HEK293 (cell line): Measurements from ENCODE around the gene TPP1.

Experiments used
- FEZF1 ChIP-seq: fragments of 450-650 bp; formaldehyde crosslinking; IDR thresholded peaks from 2 replicates; pipeline ENCODE4 v1.5.1; 2016; ENCODE audit warnings: missing biosample characterization, missing genetic modification characterization
- GLI4 ChIP-seq: fragments of 450-650 bp; formaldehyde crosslinking; IDR thresholded peaks from 2 replicates; pipeline ENCODE4 v1.5.1; 2016; ENCODE audit warnings: missing biosample characterization, missing genetic modification characterization
- HOXC10 ChIP-seq: sonication (generic); formaldehyde crosslinking; IDR thresholded peaks from 2 replicates; pipeline ENCODE4 v1.8.1; 2023; ENCODE audit warnings: mild to moderate bottlenecking, missing genetic modification reagents
- MEIS1 ChIP-seq: sonication (generic); formaldehyde crosslinking; IDR thresholded peaks from 2 replicates; pipeline ENCODE4 v1.8.1; 2022; ENCODE audit warnings: missing genetic modification reagents, mild to moderate bottlenecking, borderline replicate concordance
- YY1 ChIP-seq: fragments of 450-650 bp; formaldehyde crosslinking; IDR thresholded peaks from 2 replicates; pipeline ENCODE4 v1.5.1; 2018; ENCODE audit warnings: missing biosample characterization, missing genetic modification characterization
- ZNF324 ChIP-seq: fragments of 450-650 bp; formaldehyde crosslinking; IDR thresholded peaks from 2 replicates; pipeline ENCODE4 v1.5.1; 2016; ENCODE audit warnings: missing biosample characterization, missing genetic modification characterization
- ZNF433 ChIP-seq: fragments of 450-650 bp; formaldehyde crosslinking; IDR thresholded peaks from 2 replicates; pipeline ENCODE4 v1.5.1; 2016; ENCODE audit warnings: missing biosample characterization, missing genetic modification characterization, low read depth
- ZNF529 ChIP-seq: fragments of 450-650 bp; formaldehyde crosslinking; IDR thresholded peaks from 2 replicates; pipeline ENCODE4 v1.5.1; 2017; ENCODE audit warnings: missing genetic modification characterization, missing biosample characterization; ENCODE audit not compliant: insufficient replicate concordance
- ZNF549 ChIP-seq: fragments of 450-650 bp; IDR thresholded peaks from 2 replicates; pipeline ENCODE4 v1.5.1; 2018; ENCODE audit warnings: missing biosample characterization, missing genetic modification characterization, mild to moderate bottlenecking, inconsistent platforms, moderate library complexity
- TF ChIP-seq, protein P1 (sequence below): fragments of 450-650 bp; formaldehyde crosslinking; IDR thresholded peaks from 2 replicates; pipeline ENCODE4 v1.5.1; 2016; ENCODE audit warnings: missing biosample characterization, missing genetic modification characterization
- TF ChIP-seq, protein P2 (sequence below): fragments of 450-650 bp; formaldehyde crosslinking; IDR thresholded peaks from 2 replicates; pipeline ENCODE4 v1.5.1; 2016; ENCODE audit warnings: missing biosample characterization, missing genetic modification characterization
- TF ChIP-seq, protein P3 (sequence below): fragments of 450-650 bp; formaldehyde crosslinking; IDR thresholded peaks from 2 replicates; pipeline ENCODE4 v1.5.1; 2016; ENCODE audit warnings: missing biosample characterization, missing genetic modification characterization, low read depth

DNA sequence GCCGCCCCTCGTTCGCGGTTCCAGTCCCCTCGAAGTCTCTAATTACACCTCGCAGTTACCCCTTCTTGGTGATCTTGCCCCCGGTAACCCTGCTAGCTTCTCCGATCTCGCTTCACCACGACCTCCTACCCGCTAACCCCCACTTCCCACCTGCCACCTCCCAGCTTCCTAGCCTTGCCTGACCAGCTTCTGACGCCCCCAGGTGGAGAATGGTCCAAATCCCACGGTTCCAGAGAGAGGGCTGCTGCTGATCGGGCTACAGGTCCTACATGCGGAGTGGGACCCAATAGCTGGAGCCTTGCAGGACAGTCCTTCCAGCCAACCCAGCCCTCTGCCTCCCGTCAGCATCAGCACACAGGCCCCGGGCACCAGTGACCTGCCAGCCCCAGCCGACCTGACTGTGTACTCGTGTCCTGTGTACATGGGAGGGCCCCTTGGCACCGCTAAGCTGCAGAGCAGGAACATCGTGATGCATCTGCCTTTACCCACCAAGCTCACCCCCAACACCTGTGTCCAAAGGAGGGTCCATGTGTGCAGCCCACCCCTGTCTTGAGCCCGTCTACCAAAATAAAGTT, 47.7 kb downstream of the TPP1 start:
- TF ChIP-seq, protein P1, sequence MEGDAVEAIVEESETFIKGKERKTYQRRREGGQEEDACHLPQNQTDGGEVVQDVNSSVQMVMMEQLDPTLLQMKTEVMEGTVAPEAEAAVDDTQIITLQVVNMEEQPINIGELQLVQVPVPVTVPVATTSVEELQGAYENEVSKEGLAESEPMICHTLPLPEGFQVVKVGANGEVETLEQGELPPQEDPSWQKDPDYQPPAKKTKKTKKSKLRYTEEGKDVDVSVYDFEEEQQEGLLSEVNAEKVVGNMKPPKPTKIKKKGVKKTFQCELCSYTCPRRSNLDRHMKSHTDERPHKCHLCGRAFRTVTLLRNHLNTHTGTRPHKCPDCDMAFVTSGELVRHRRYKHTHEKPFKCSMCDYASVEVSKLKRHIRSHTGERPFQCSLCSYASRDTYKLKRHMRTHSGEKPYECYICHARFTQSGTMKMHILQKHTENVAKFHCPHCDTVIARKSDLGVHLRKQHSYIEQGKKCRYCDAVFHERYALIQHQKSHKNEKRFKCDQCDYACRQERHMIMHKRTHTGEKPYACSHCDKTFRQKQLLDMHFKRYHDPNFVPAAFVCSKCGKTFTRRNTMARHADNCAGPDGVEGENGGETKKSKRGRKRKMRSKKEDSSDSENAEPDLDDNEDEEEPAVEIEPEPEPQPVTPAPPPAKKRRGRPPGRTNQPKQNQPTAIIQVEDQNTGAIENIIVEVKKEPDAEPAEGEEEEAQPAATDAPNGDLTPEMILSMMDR (tag by site-specific recombination): no peak
- TF ChIP-seq HOXC10 (CRISPR knock-in tag) (no peak), ZNF433 (no peak), MEIS1 (no peak), ZNF549 (tag by site-specific recombination) (no peak), FEZF1 (tag by site-specific recombination) (no peak), YY1 (tag by site-specific recombination) (no peak), GLI4 (no peak), ZNF529 (tag by site-specific recombination) (no peak), ZNF324 (tag by site-specific recombination) (no peak)
- TF ChIP-seq, protein P2, sequence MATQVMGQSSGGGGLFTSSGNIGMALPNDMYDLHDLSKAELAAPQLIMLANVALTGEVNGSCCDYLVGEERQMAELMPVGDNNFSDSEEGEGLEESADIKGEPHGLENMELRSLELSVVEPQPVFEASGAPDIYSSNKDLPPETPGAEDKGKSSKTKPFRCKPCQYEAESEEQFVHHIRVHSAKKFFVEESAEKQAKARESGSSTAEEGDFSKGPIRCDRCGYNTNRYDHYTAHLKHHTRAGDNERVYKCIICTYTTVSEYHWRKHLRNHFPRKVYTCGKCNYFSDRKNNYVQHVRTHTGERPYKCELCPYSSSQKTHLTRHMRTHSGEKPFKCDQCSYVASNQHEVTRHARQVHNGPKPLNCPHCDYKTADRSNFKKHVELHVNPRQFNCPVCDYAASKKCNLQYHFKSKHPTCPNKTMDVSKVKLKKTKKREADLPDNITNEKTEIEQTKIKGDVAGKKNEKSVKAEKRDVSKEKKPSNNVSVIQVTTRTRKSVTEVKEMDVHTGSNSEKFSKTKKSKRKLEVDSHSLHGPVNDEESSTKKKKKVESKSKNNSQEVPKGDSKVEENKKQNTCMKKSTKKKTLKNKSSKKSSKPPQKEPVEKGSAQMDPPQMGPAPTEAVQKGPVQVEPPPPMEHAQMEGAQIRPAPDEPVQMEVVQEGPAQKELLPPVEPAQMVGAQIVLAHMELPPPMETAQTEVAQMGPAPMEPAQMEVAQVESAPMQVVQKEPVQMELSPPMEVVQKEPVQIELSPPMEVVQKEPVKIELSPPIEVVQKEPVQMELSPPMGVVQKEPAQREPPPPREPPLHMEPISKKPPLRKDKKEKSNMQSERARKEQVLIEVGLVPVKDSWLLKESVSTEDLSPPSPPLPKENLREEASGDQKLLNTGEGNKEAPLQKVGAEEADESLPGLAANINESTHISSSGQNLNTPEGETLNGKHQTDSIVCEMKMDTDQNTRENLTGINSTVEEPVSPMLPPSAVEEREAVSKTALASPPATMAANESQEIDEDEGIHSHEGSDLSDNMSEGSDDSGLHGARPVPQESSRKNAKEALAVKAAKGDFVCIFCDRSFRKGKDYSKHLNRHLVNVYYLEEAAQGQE (tag by site-specific recombination): no peak
- TF ChIP-seq, protein P3, sequence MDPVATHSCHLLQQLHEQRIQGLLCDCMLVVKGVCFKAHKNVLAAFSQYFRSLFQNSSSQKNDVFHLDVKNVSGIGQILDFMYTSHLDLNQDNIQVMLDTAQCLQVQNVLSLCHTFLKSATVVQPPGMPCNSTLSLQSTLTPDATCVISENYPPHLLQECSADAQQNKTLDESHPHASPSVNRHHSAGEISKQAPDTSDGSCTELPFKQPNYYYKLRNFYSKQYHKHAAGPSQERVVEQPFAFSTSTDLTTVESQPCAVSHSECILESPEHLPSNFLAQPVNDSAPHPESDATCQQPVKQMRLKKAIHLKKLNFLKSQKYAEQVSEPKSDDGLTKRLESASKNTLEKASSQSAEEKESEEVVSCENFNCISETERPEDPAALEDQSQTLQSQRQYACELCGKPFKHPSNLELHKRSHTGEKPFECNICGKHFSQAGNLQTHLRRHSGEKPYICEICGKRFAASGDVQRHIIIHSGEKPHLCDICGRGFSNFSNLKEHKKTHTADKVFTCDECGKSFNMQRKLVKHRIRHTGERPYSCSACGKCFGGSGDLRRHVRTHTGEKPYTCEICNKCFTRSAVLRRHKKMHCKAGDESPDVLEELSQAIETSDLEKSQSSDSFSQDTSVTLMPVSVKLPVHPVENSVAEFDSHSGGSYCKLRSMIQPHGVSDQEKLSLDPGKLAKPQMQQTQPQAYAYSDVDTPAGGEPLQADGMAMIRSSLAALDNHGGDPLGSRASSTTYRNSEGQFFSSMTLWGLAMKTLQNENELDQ (tag by site-specific recombination): no peak
